Smooth muscle cell (in vitro differentiated cells): Measurements from ENCODE around the gene SRGAP3. TPM values are rescaled to one million over a fixed set of nuclear protein-coding genes. Genes with fewer than 3 reads are reported as not detected.

Experiments used
- DNase-seq: peaks from one replicate; lab custom pipeline; 2025; ENCODE audit not compliant: unreplicated experiment; lab: John Stamatoyannopoulos, UW
- H2AFZ ChIP-seq: fragments of 200-600 bp; sonication (generic); 2 replicates; pipeline ENCODE4 v1.6.0; 2016; ENCODE audit warnings: antibody characterized with exemption, low read depth, mild to moderate bottlenecking
- H3F3A ChIP-seq: fragments of 200-600 bp; sonication (generic); 2 replicates; pipeline ENCODE4 v1.6.0; 2017; ENCODE audit warnings: antibody characterized with exemption, low read depth
- H3K27ac ChIP-seq: fragments of 200-600 bp; sonication (generic); 2 replicates; pipeline ENCODE4 v1.5.1; 2016; ENCODE audit warnings: low read depth, mild to moderate bottlenecking
- H3K27me3 ChIP-seq: fragments of 200-600 bp; sonication (generic); 2 replicates; pipeline ENCODE4 v1.6.1; 2016; ENCODE audit warnings: low read depth, mild to moderate bottlenecking
- H3K36me3 ChIP-seq: fragments of 200-600 bp; sonication (generic); 2 replicates; pipeline ENCODE4 v1.5.1; 2016; ENCODE audit warnings: low read depth
- H3K4me1 ChIP-seq: fragments of 200-600 bp; sonication (generic); 2 replicates; pipeline ENCODE4 v1.5.1; 2016; ENCODE audit warnings: low read depth
- H3K4me2 ChIP-seq: fragments of 200-600 bp; sonication (generic); 2 replicates; pipeline ENCODE4 v1.6.0; 2016; ENCODE audit warnings: mild to moderate bottlenecking
- H3K4me3 ChIP-seq: fragments of 200-600 bp; sonication (generic); 2 replicates; pipeline ENCODE4 v1.5.1; 2016; ENCODE audit warnings: mild to moderate bottlenecking
- H3K79me2 ChIP-seq: fragments of 200-600 bp; sonication (generic); 2 replicates; pipeline ENCODE4 v1.6.0; 2016; ENCODE audit warnings: low read depth, mild to moderate bottlenecking
- H3K9ac ChIP-seq: fragments of 200-600 bp; sonication (generic); 2 replicates; pipeline ENCODE4 v1.6.0; 2016; ENCODE audit warnings: low read depth
- H3K9me3 ChIP-seq: fragments of 200-600 bp; sonication (generic); replicated peaks from 2 replicates; pipeline ENCODE4 v1.5.1; 2016; ENCODE audit warnings: low read depth
- H4K20me1 ChIP-seq: fragments of 200-600 bp; sonication (generic); 2 replicates; pipeline ENCODE4 v1.6.0; 2016; ENCODE audit warnings: low read depth
- CTCF ChIP-seq: fragments of 200-600 bp; sonication (generic); IDR thresholded peaks from 2 replicates; pipeline ENCODE4 v1.5.1; 2017; ENCODE audit warnings: borderline replicate concordance, mild to moderate bottlenecking, antibody characterized with exemption; ENCODE audit not compliant: insufficient read depth, poor library complexity, severe bottlenecking
- WGBS: methylation state at CpG from one replicate; pipeline ENCODE4 v1.1.7; 2016; ENCODE audit warnings: low lambda C conversion rate; 5-methylcytosine and 5-hydroxymethylcytosine counted together
- polyA plus RNA-seq: library from polyadenylated mRNA; unstranded; fragments of >200 nt; fragmentation: Nextera tagmentation; extraction: Ambion mirVana; gene quantifications from 2 replicates; pipeline ENCODE4 v1.2.1, GENCODE V29; 2016
- total RNA-seq: library from RNA; depleted of rRNA; stranded (reverse); fragments of >200 nt; gene quantifications from 2 replicates; pipeline ENCODE4 v1.2.3, GENCODE V29; 2014

The SRGAP3 gene
- total and polyA plus RNA-seq, 2 experiments from 2014 or later, result 1.5 to 3.1 TPM

DNA sequence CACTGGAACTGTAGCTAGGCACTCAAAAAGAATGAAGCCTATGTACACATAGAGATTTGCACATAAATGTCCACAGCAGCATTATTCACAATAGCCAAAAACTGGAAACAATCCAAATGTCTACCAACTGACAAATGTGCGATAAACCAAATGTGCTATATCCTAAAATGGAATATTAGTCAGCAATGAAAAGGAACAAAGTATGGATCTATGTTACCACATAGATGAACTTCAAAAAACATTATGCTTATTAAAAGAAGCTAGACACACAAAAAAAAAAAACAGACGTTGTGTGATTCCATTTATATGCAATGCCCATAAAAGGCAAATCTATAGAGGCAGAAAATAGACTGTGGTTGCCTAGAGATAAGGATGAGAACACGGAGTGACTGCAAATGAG, 39.7 kb downstream of the SRGAP3 start:
- Histone ChIP-seq H3K4me3 (no peak overlapping the region), H3K4me1 (peaks cover 7% of the 10 kb centered on the region), H3F3A (no peaks in the 10 kb centered on the region), H3K27ac (no peak overlapping the region), H3K36me3 (no peaks in the 10 kb centered on the region), H3K79me2 (no peaks in the 10 kb centered on the region), H3K9me3 (no peaks in the 10 kb centered on the region), H3K4me2 (no peak overlapping the region), H3K27me3 (no peaks in the 10 kb centered on the region), H4K20me1 (no peaks in the 10 kb centered on the region), H3K9ac (no peak overlapping the region), H2AFZ (no peak overlapping the region)
- no peak for DNase-seq
- no peak for TF ChIP-seq CTCF
- WGBS, result 83% methylated on average over 3 of the region's 3 CpGs

GRCh38 chr3:9208605-9209152, 40.8 kb downstream of the SRGAP3 start:
- WGBS, result 80% methylated on average over 2 of the region's 2 CpGs
- H3K4me1 ChIP-seq, result peaks cover 17% of the 10 kb centered on the region
- H3K9me3 ChIP-seq, result no peaks in the 10 kb centered on the region
- no peaks in the 10 kb centered on the region for H3K79me2 ChIP-seq
- H3K4me3 ChIP-seq, result no peak overlapping the region
- TF ChIP-seq CTCF, result no peak
- H3K27ac ChIP-seq, result no peak overlapping the region
- no peaks in the 10 kb centered on the region for H4K20me1 ChIP-seq
- no peak for DNase-seq
- H3F3A ChIP-seq, result no peaks in the 10 kb centered on the region
- H3K4me2 ChIP-seq, result no peak overlapping the region
- no peak overlapping the region for H3K9ac ChIP-seq
- H3K27me3 ChIP-seq, result no peaks in the 10 kb centered on the region
- H3K36me3 ChIP-seq, result no peaks in the 10 kb centered on the region
- no peak overlapping the region for H2AFZ ChIP-seq

GRCh38 chr3:9207116-9207763, 42.2 kb downstream of the SRGAP3 start:
- H3K79me2 ChIP-seq, result no peaks in the 10 kb centered on the region
- 96% methylated on average over 7 of the region's 7 CpGs for WGBS

More at GRCh38 chr3:9207116-9207763, 42.2 kb downstream of the SRGAP3 start:
- Histone ChIP-seq H3K4me2 (no peak overlapping the region), H3K9me3 (no peaks in the 10 kb centered on the region), H4K20me1 (no peaks in the 10 kb centered on the region), H3K9ac (no peak overlapping the region), H3K4me1 (peaks cover 18% of the 10 kb centered on the region), H3K27me3 (no peaks in the 10 kb centered on the region), H3K36me3 (no peaks in the 10 kb centered on the region), H3K27ac (no peak overlapping the region), H3K4me3 (no peak overlapping the region), H3F3A (no peaks in the 10 kb centered on the region), H2AFZ (no peak overlapping the region)
- TF ChIP-seq CTCF, result no peak
- no peak for DNase-seq
